Right lobe of liver (tissue), 6 donors: Measurements from ENCODE around the gene SHC3. TPM values are rescaled to one million over a fixed set of nuclear protein-coding genes. Genes with fewer than 3 reads are reported as not detected.

ENCODE experiments used
- ATAC-seq, 4 donors: fragments of 200-7000 bp; cut with Tn5 transposase; one replicate each; pipeline ENCODE4 v1.9.1; 2020; ENCODE audit warnings: mild to moderate bottlenecking in 4 of 4, moderate library complexity in 4 of 4
- DNase-seq, 3 donors: peaks; one replicate each; pipeline ENCODE4 v3.0.0-alpha.2; 2020
- H3K27ac ChIP-seq, 3 donors: fragments of 200-600 bp; one replicate each; pipeline ENCODE4 v1.8.0; 2022
- H3K27me3 ChIP-seq, 2 donors: fragments of 200-600 bp; one replicate each; pipeline ENCODE4 v1.8.0; 2022
- H3K36me3 ChIP-seq, 4 donors: fragments of 200-600 bp; sonication (generic) in 1 of 4; one replicate each; pipeline versions ENCODE4 v1.5.1 to v1.8.0; 2017 to 2022; ENCODE audit warnings: control low read depth in 1 of 4
- H3K4me1 ChIP-seq, 4 donors: fragments of 200-600 bp; sonication (generic) in 1 of 4; one replicate each; pipeline versions ENCODE4 v1.5.1 to v1.8.0; 2017 to 2022; ENCODE audit warnings: control low read depth in 1 of 4
- H3K4me3 ChIP-seq, 3 donors: fragments of 200-600 bp; one replicate each; pipeline ENCODE4 v1.8.0; 2022
- H3K9me3 ChIP-seq, 4 donors: fragments of 200-600 bp; sonication (generic) in 1 of 4; one replicate each; pipeline versions ENCODE4 v1.5.1 to v1.8.0; 2017 to 2022; ENCODE audit warnings: control low read depth in 1 of 4
- POLR2A ChIP-seq: fragments of 450-650 bp; IDR thresholded peaks from one replicate; pipeline ENCODE4 v1.6.1; 2017; ENCODE audit warnings: antibody characterized with exemption, mild to moderate bottlenecking
- WGBS: methylation state at CpG from one replicate; pipeline ENCODE4 v1.1.6; 2018; ENCODE audit warnings: low coverage, low lambda C conversion rate; ENCODE audit not compliant: insufficient coverage; ENCODE audit errors: missing lambda C conversion rate; 5-methylcytosine and 5-hydroxymethylcytosine counted together
- intact Hi-C, 2 donors: fragments of 100-400 bp; cut with DNase I; formaldehyde crosslinking; loops; one replicate each; pipeline versions ENCODE4 v1.11.2 to v1.14.1; 2022
- total RNA-seq, 6 experiments: library from RNA; depleted of rRNA in 2 of 6; stranded (reverse); fragments of >200 nt in 2 of 6; fragmentation: NEBNext Ultra II Directional in 3 of 6; extraction: Animal tissue kit (Norgen Biotek cat#: 25700) in 3 of 6; gene quantifications; one replicate each; pipeline versions ENCODE4 v1.1.0 to v1.2.4, GENCODE V29; 2016 to 2023
- TF ChIP-seq, protein P1 (sequence below), 4 donors: fragments of 200-600 bp in 3 of 4; fragments of 450-650 bp in 1 of 4; IDR thresholded peaks; one replicate each; pipeline versions ENCODE4 v1.5.1 to v1.8.0; 2016 to 2022; ENCODE audit warnings: antibody characterized with exemption in 4 of 4, mild to moderate bottlenecking in 2 of 4
- donor health status: DM: no; HTN: yes; CAD: no.
- donor health status: DM: no; HTN: no; CAD: no.
- donor health status: DM: no; HTN: no; CAD: no.
- donor health status: DM: no; HTN: yes; CAD: no.
- donor health status: DM: no; HTN: yes; CAD: no.

Gene SHC3
- total RNA-seq, 6 experiments from 2014 or later, result 0.05 to 0.35 (median 0.17) TPM

DNA sequence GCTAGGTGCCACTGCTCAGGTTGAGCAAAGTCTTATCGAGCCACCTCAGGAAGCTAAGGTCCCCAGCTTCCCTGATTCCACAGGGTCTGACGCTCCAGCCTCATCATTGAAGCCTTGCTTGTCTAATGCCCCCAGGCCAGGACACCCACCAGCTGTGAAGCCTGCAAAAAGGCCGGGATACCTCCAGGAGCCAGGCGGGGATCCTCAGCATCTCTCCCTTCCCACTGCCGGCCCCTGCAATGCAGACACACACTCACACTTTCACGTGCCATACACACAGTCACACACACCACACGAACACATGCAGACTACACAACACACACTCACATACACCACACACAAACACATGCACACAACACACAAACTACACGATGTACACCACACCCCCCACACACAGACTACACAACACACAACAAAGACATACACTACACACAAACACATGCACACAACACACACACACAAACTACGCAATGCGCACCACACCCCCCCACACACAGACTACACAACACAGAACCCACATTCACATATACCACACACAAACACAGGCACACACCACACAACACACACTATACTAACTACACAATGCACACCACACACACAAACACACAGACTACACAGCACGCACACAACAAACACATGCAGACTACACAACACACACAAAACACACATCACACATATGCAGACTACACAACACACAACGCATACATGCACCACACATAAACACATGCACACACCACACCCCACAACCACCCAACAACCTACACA is 205.2 kb downstream of the SHC3 start:
- Histone ChIP-seq H3K4me1 (no peaks in the 10 kb centered on the region), H3K27ac (no peak overlapping the region), H3K36me3 (no peaks in the 10 kb centered on the region), H3K27me3 (no peaks in the 10 kb centered on the region), H3K4me3 (no peak overlapping the region), H3K9me3 (no peaks in the 10 kb centered on the region)
- intact Hi-C loops, result no loop called here
- peak in 1 of 3 donors; percentile 18 for DNase-seq
- TF ChIP-seq, protein P1, sequence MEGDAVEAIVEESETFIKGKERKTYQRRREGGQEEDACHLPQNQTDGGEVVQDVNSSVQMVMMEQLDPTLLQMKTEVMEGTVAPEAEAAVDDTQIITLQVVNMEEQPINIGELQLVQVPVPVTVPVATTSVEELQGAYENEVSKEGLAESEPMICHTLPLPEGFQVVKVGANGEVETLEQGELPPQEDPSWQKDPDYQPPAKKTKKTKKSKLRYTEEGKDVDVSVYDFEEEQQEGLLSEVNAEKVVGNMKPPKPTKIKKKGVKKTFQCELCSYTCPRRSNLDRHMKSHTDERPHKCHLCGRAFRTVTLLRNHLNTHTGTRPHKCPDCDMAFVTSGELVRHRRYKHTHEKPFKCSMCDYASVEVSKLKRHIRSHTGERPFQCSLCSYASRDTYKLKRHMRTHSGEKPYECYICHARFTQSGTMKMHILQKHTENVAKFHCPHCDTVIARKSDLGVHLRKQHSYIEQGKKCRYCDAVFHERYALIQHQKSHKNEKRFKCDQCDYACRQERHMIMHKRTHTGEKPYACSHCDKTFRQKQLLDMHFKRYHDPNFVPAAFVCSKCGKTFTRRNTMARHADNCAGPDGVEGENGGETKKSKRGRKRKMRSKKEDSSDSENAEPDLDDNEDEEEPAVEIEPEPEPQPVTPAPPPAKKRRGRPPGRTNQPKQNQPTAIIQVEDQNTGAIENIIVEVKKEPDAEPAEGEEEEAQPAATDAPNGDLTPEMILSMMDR (IDR thresholded peaks at IDR 0.05), result no peak
- no peak for TF ChIP-seq POLR2A
- 90% methylated on average over 4 of the region's 12 CpGs for WGBS
- no peak for ATAC-seq

DNA sequence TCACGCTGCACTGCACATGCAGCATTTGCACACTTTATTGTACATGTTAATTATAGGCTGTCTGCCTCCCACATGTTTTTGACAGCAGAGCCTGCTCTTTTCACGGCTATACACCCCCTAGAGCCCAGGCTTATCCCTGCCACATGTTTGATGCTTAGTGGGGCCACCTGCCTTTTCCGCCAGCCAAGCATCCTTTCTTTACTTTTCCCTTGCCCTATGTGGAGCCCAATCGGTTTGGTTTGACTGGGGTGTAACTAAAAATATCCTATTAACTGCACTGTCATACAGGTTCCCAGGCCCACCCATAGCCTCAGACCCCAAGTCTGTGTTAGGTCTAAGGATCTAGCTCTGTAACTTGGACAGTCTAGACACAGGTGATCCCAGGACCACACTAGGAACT is 206.2 kb downstream of the SHC3 start:
- Histone ChIP-seq H3K27me3 (no peaks in the 10 kb centered on the region), H3K36me3 (no peaks in the 10 kb centered on the region), H3K27ac (no peak overlapping the region), H3K9me3 (no peaks in the 10 kb centered on the region), H3K4me1 (no peaks in the 10 kb centered on the region), H3K4me3 (no peak overlapping the region)
- no peak for ATAC-seq
- intact Hi-C loops, result no loop called here
- WGBS, result 76% methylated on average over 3 of the region's 4 CpGs
- TF ChIP-seq POLR2A, result no peak
- DNase-seq, result peak in 1 of 3 donors; percentile 5

DNA sequence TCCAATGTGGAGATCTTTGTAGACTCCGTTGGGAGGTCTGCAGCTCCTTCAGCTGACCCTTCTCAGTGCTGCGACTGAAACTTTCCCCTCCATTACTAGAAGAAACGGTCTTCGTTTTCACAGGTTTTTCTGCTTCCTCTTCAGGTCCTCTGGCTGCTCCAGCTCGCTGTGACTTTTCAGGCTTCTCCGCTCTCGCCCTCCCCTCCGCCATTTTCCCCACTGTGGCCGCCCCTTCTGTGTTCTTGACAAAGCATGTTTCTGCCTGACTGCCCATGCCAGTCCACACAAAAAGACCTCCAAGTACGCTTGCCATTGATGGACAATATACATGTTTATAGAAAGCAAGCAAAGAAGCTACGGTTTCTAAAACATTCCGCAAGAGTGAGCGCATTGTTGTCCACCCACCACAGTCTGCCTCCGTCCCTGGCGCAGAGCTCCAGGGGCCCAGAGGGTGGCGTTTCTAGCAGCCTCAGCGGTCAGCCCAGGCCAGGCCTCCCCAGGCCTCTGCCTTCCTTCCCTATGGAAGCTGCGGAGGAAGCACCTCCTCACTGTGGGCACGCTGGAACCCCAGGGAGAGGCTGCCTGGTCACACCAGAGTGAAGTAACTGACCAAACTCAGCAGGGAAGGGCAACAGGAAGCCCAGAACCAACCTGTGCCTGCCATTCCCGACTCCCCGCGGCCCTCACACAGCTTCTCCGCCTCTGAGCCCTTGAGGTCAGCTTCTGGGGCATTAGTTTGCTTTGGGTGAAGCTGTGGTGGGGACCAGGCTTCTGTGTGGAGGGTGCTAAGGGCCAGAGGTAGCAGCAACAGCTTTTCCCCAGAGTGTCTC is 207.3 kb downstream of the SHC3 start:
- 82% methylated on average over 17 of the region's 23 CpGs for WGBS
- Histone ChIP-seq H3K27me3 (no peaks in the 10 kb centered on the region), H3K9me3 (no peaks in the 10 kb centered on the region), H3K27ac (no peak overlapping the region), H3K4me1 (no peaks in the 10 kb centered on the region), H3K36me3 (no peaks in the 10 kb centered on the region), H3K4me3 (no peak overlapping the region)
- intact Hi-C loops, result no loop called here
- DNase-seq, result peak in 1 of 3 donors; percentile 30
- TF ChIP-seq POLR2A, result no peak
- TF ChIP-seq, protein P1 (IDR thresholded peaks at IDR 0.05), result no peak
- ATAC-seq, result peak in 1 of 4 donors; percentile 10

DNA sequence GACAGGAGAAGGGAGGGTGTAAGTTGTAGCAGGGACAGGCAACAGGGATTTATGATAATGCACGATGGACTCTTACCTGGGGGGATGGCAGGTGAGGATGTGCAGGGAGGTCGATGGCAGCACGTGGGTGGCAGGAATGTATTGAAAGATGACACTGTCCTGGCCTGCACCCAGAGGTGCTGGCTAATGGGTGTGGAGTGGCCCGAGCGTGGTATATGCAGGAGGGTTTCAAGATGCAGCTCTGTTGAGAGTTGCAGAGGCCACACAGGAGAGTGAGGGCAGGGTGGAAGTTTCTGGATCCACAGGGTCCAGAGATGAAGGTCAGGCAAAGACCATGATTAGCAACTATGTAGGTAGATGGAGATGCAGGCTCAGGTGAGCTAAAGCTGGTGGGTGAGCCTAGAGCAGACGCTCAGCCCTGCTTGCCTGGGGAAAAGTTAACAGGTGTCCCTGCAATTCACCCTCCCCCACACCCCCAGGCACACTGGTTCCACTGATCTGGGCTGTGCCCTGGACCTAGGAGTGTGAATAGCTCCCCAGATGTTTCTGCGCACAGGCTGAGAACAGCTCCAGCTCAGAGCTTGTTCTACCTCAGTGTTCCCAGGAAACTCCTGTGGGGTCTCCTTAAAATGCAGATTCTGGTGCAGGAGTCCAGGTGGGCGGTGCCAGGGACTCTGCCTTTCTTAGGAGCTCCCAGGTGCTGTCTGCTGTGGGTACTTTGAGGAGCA is 208.8 kb downstream of the SHC3 start:
- no peaks in the 10 kb centered on the region for H3K27me3 ChIP-seq
- H3K36me3 ChIP-seq, result no peaks in the 10 kb centered on the region
- no peak for TF ChIP-seq POLR2A
- TF ChIP-seq, protein P1 (IDR thresholded peaks at IDR 0.05), result no peak
- H3K9me3 ChIP-seq, result no peaks in the 10 kb centered on the region
- H3K4me3 ChIP-seq, result no peak overlapping the region
- H3K27ac ChIP-seq, result no peak overlapping the region
- WGBS, result 25% methylated on average over 5 of the region's 8 CpGs
- intact Hi-C loops, result no loop called here
- ATAC-seq (no peak), DNase-seq (no peak)
- no peaks in the 10 kb centered on the region for H3K4me1 ChIP-seq
